Measurements from ENCODE around the gene ZFP62.

Gene ZFP62

GRCh38 chr5:180874804-180875582 lies 13.9 kb upstream of the ZFP62 start:
- FAIRE-seq (no peak), DNase-seq (ENCODE audit: insufficient read length, low spot score) (no peak)
- TF ChIP-seq POLR2A (IDR thresholded peaks at IDR 0.05; ENCODE audit: low read depth, low read length) = no peak

GRCh38 chr5:180873615-180874520 lies 12.8 kb upstream of the ZFP62 start:
- DNase-seq (ENCODE audit: insufficient read length, low spot score) (no peak), FAIRE-seq (no peak)
- no peak for TF ChIP-seq POLR2A (IDR thresholded peaks at IDR 0.05; ENCODE audit: low read depth, low read length)

- no peak for DNase-seq (ENCODE audit: insufficient read length, low spot score)
- no peak for TF ChIP-seq POLR2A (IDR thresholded peaks at IDR 0.05; ENCODE audit: low read depth, low read length)
- no peak for FAIRE-seq
Measured at GRCh38 chr5:180872419-180872818, 11.3 kb upstream of the ZFP62 start.

- no peak for TF ChIP-seq POLR2A (IDR thresholded peaks at IDR 0.05; ENCODE audit: low read depth, low read length)
- DNase-seq (ENCODE audit: insufficient read length, low spot score) (no peak), FAIRE-seq (no peak)
Measured at GRCh38 chr5:180870276-180871068, 9.4 kb upstream of the ZFP62 start.

GRCh38 chr5:180869587-180869986 lies 8.5 kb upstream of the ZFP62 start:
- DNase-seq (ENCODE audit: insufficient read length, low spot score) (no peak), FAIRE-seq (no peak)

GRCh38 chr5:180868960-180869359 lies 7.9 kb upstream of the ZFP62 start:
- TF ChIP-seq POLR2A (IDR thresholded peaks at IDR 0.05; ENCODE audit: low read depth, low read length) = no peak
- no peak for FAIRE-seq
- peak; percentile 65 for DNase-seq (ENCODE audit: insufficient read length, low spot score)

More at GRCh38 chr5:180869587-180869986, 8.5 kb upstream of the ZFP62 start:
- no peak for TF ChIP-seq POLR2A (IDR thresholded peaks at IDR 0.05; ENCODE audit: low read depth, low read length)

GRCh38 chr5:180866985-180867384 lies 5.9 kb upstream of the ZFP62 start:
- DNase-seq (ENCODE audit: insufficient read length, low spot score) (no peak), FAIRE-seq (no peak)
- no peak for TF ChIP-seq POLR2A (IDR thresholded peaks at IDR 0.05; ENCODE audit: low read depth, low read length)

GRCh38 chr5:180865981-180866695 lies 5.1 kb upstream of the ZFP62 start:
- FAIRE-seq = no peak
- DNase-seq (ENCODE audit: insufficient read length, low spot score) = no peak
- no peak for TF ChIP-seq POLR2A (IDR thresholded peaks at IDR 0.05; ENCODE audit: low read depth, low read length)

- FAIRE-seq (no peak), DNase-seq (ENCODE audit: insufficient read length, low spot score) (no peak)
- TF ChIP-seq POLR2A (IDR thresholded peaks at IDR 0.05; ENCODE audit: low read depth, low read length) = no peak
Measured at GRCh38 chr5:180862645-180863044, 1.6 kb upstream of the ZFP62 start.

- no peak for TF ChIP-seq POLR2A (IDR thresholded peaks at IDR 0.05; ENCODE audit: low read depth, low read length)
- FAIRE-seq (no peak), DNase-seq (ENCODE audit: insufficient read length, low spot score) (peak; percentile 34)
Measured at GRCh38 chr5:180860273-180860886, 696 bp downstream of the ZFP62 start.

- no peak for TF ChIP-seq POLR2A (IDR thresholded peaks at IDR 0.05; ENCODE audit: low read depth, low read length)
- no peak for FAIRE-seq
- no peak for DNase-seq (ENCODE audit: insufficient read length, low spot score)
Measured at GRCh38 chr5:180858586-180858985, 2.5 kb downstream of the ZFP62 start.

- TF ChIP-seq POLR2A (IDR thresholded peaks at IDR 0.05; ENCODE audit: low read depth, low read length) = no peak
- FAIRE-seq = no peak
- no peak for DNase-seq (ENCODE audit: insufficient read length, low spot score)
Measured at GRCh38 chr5:180853848-180854176, 7.3 kb downstream of the ZFP62 start.
